Common myeloid progenitor, CD34-positive (primary cell): ENCODE results near the gene FZD8.

Experiments
- CTCF ChIA-PET: fragments of 350-600 bp; sonication (Branson Sonifier 250); formaldehyde crosslinking; loops from one replicate; lab custom pipeline; 2021; ENCODE audit warnings: antibody characterized with exemption; lab: Charles Lee
- POLR2A ChIA-PET: fragments of 350-600 bp; sonication (Branson Sonifier 250); formaldehyde crosslinking; loops from one replicate; lab custom pipeline; 2021; ENCODE audit warnings: antibody characterized with exemption; lab: Charles Lee
- DNase-seq, 3 donors: peaks; one replicate each; pipeline versions ENCODE4 v3.0.0 to v3.0.0-alpha.2; 2013
- H3K27ac ChIP-seq, 2 experiments: 1 replicate in 1 of 2; 2 replicates in 1 of 2; pipeline ENCODE4 v1.7.0; 2013; ENCODE audit warnings: inconsistent platforms in 2 of 2, low read length in 2 of 2, mild to moderate bottlenecking in 2 of 2, low read depth in 1 of 2, moderate library complexity in 1 of 2; ENCODE audit not compliant: severe bottlenecking in 2 of 2, insufficient read depth in 1 of 2, poor library complexity in 1 of 2
- H3K27me3 ChIP-seq, 5 experiments: replicated peaks in 2 of 5; 1 replicate in 3 of 5; 2 replicates in 2 of 5; pipeline versions ENCODE4 v1.6.1 to v1.7.0; 2013; ENCODE audit warnings: low read length in 4 of 5, mild to moderate bottlenecking in 2 of 5, moderate library complexity in 2 of 5, inconsistent platforms in 1 of 5; ENCODE audit not compliant: insufficient read depth in 5 of 5, control insufficient read depth in 4 of 5
- H3K36me3 ChIP-seq, 4 experiments: 1 replicate in 2 of 4; 2 replicates in 2 of 4; pipeline versions ENCODE4 v1.6.1 to v1.7.0; 2013; ENCODE audit warnings: low read length in 3 of 4, control low read depth in 1 of 4, mild to moderate bottlenecking in 1 of 4; ENCODE audit not compliant: control insufficient read depth in 4 of 4, insufficient read depth in 4 of 4
- H3K4me1 ChIP-seq, 4 experiments: 1 replicate in 3 of 4; 2 replicates in 1 of 4; pipeline versions ENCODE4 v1.6.1 to v1.7.1; 2013; ENCODE audit warnings: low read length in 3 of 4, mild to moderate bottlenecking in 3 of 4, control low read depth in 1 of 4, inconsistent platforms in 1 of 4, moderate library complexity in 1 of 4; ENCODE audit not compliant: control insufficient read depth in 4 of 4, insufficient read depth in 4 of 4; ENCODE audit errors: control extremely low read depth in 1 of 4
- H3K4me3 ChIP-seq, 7 experiments: 1 replicate in 4 of 7; 2 replicates in 3 of 7; pipeline versions ENCODE4 v1.5.1 to v1.7.0; 2013; ENCODE audit warnings: mild to moderate bottlenecking in 7 of 7, low read length in 6 of 7, moderate library complexity in 6 of 7, inconsistent platforms in 2 of 7, low read depth in 2 of 7, control low read depth in 1 of 7; ENCODE audit not compliant: insufficient read depth in 4 of 7, control insufficient read depth in 1 of 7; ENCODE audit errors: extremely low read depth in 1 of 7
- H3K9me3 ChIP-seq, 5 experiments: 1 replicate in 4 of 5; 2 replicates in 1 of 5; pipeline versions ENCODE4 v1.6.1 to v1.7.1; 2013; ENCODE audit warnings: low read length in 4 of 5, mild to moderate bottlenecking in 2 of 5, inconsistent platforms in 1 of 5, low read depth in 1 of 5, moderate library complexity in 1 of 5; ENCODE audit not compliant: control insufficient read depth in 4 of 5, insufficient read depth in 2 of 5; ENCODE audit errors: control extremely low read depth in 1 of 5
- whole genome bisulfite sequencing: methylation state at CpG from one replicate; pipeline ENCODE4 v1.1.5; 2013; ENCODE audit not compliant: insufficient coverage; 5-methylcytosine and 5-hydroxymethylcytosine counted together

Gene FZD8

DNA sequence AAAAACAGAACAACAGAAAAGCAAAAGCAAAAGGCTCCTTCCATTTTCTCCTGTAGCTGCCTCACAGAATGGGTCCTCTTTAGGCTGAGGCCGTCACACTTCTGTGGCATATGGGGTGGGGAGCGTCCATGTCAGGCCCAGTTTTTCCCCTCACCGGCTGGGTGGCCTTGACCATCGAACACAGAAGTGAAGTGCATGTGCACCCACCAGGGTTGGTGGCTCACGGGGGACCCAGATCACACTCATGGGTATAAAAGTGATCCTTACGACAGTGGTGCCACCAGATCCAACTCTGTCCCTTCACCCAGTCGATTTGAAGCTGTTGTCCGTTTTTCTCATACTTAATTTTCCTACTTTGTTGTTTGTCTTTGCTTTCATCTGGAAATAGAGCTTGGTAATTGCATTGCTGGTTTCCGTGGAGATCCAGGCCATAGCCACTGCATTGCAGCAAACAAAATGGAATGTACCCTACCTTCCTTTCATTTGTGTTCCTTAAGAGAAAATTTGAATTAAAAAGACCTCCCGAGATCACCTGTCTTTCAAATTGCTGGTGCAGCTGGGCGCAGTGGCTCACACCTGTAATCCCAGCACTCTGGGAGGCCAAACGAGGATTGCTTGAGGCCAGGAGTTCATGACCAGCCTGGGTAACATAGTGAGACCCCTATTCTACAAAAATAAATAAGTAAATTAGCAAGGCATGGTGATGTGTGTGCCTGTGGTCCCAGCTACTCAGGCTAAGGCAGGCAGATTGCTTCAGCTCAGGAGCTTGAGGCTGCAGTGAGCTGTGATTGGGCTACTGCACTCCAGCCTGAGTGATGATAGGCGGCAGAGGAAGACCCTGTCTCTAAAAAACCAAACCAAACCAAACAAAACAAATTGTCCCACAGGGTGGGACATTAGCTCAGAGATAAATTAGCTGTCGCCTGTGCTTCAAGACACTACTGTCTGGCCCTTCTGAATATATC lies 47.7 kb downstream of the FZD8 start:
- Histone ChIP-seq H3K27me3 (peaks cover 0 to 3% (median 0%) of the 10 kb centered on the region in 5 experiments), H3K4me1 (no peaks in the 10 kb centered on the region), H3K4me3 (no peak overlapping the region), H3K36me3 (no peaks in the 10 kb centered on the region), H3K9me3 (peaks cover 0 to 7% (median 6%) of the 10 kb centered on the region in 5 experiments), H3K27ac (no peak overlapping the region)
- ChIA-PET CTCF (no interaction called here), POLR2A (no interaction called here)
- no peak for DNase-seq
- 84% methylated on average over 10 of the region's 14 CpGs for WGBS

DNA sequence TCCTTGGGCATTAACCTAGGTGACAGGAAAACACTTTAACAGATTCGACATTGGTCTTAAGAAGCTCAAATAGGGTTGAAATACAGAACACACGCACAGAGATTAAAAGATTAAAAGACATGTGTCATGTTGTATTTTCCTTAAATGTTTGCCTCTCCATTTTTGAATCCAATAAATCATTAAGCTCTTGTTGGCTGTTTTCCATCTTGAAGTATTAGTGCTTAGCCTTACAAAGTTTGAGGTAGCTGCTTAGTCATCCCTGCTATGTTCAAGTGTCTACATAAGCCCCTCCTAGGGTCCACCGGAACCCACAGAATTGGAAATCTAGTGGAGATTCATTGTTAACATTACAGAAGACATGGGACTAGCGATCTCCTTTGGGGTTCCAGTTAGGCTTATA lies 49.7 kb downstream of the FZD8 start:
- 95% methylated on average over 2 of the region's 4 CpGs for WGBS
- no peaks in the 10 kb centered on the region for H3K4me1 ChIP-seq
- ChIA-PET POLR2A (no interaction called here), CTCF (interaction anchor here (0.7 to 1.6 kb wide), 3 partner anchors 17 to 29 kb away, joined by 3 to 4 read pairs (median 3); no protein-coding TSS in a partner anchor)
- H3K9me3 ChIP-seq = peaks cover 0 to 7% (median 6%) of the 10 kb centered on the region in 5 experiments
- H3K36me3 ChIP-seq = no peaks in the 10 kb centered on the region
- peaks cover 0 to 2% (median 0%) of the 10 kb centered on the region in 5 experiments for H3K27me3 ChIP-seq
- H3K27ac ChIP-seq = no peak overlapping the region
- no peak overlapping the region for H3K4me3 ChIP-seq
- no peak for DNase-seq

- ChIA-PET POLR2A (no interaction called here), CTCF (no interaction called here)
- Histone ChIP-seq H3K4me1 (no peaks in the 10 kb centered on the region), H3K9me3 (peaks cover 0 to 7% (median 6%) of the 10 kb centered on the region in 5 experiments), H3K36me3 (no peaks in the 10 kb centered on the region), H3K4me3 (no peak overlapping the region), H3K27me3 (peaks cover 0 to 2% (median 0%) of the 10 kb centered on the region in 5 experiments), H3K27ac (no peak overlapping the region)
- DNase-seq = no peak
These were observed 53.3 kb downstream of the FZD8 start for GRCh38 chr10:35588836-35589235.
